Activated naive CD4-positive, alpha-beta T cell treated with anti-CD3 and anti-CD28 coated beads, Interleukin-2, amount 50 U/mL, for 72 hours (primary cell): ENCODE results near the gene UTS2B. TPM values are rescaled to one million over a fixed set of nuclear protein-coding genes. Genes with fewer than 3 reads are reported as not detected.
A peak's percentile ranks its signal among the peaks of the same experiment; 100 is the strongest.
"Not testable (repeated sequence)": the region's sequence is repeated elsewhere in the genome, so short reads cannot be mapped to it uniquely, and the experiment has no call there.

Experiments
- ATAC-seq, 2 donors: fragments of 150-1000 bp; cut with Tn5 transposase; 2 replicates each; pipeline ENCODE4 v1.10.0; 2021; ENCODE audit warnings: mild to moderate bottlenecking in 2 of 2, moderate library complexity in 2 of 2
- DNase-seq, 2 donors: peaks; one replicate each; pipeline ENCODE4 v3.0.0; 2021 to 2022; ENCODE audit warnings: low spot score in 2 of 2
- H3K27ac Mint-ChIP-seq, 2 donors: one replicate each; pipeline ENCODE4 v1.8.0; 2022; ENCODE audit warnings: mild to moderate bottlenecking in 2 of 2, mixed read lengths in 2 of 2
- H3K36me3 Mint-ChIP-seq, 2 donors: one replicate each; pipeline ENCODE4 v1.8.0; 2022; ENCODE audit warnings: mixed read lengths in 2 of 2
- H3K9me3 Mint-ChIP-seq, 2 donors: one replicate each; pipeline ENCODE4 v1.8.0; 2022; ENCODE audit warnings: mixed read lengths in 2 of 2
- total RNA-seq, 2 donors: library from RNA; stranded (reverse); gene quantifications; one replicate each; pipeline ENCODE4 v1.2.3, GENCODE V29; 2022

Gene UTS2B
- total RNA-seq, 2 donors from 2014 or later = not detected

DNA sequence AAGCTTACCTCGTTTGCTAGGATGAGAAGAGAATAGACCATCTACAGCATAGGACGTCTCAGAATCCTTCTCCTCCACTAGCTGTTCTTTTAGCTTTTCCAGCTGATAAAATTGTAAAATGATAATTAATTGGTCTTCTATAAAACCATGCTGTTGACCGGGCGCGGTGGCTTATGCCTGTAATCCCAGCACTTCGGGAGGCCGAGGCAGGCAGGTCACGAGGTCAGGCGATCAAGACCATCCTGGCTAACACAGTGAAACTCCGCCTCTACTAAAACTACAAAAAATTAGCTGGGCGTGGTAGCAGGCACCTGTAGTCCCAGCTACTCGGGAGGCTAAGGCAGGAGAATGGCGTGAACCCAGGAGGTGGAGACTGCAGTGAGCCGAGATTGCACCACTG is 55.1 kb downstream of the UTS2B start:
- H3K27ac Mint-ChIP-seq, H3K9me3 Mint-ChIP-seq, DNase-seq, H3K36me3 Mint-ChIP-seq, ATAC-seq: not testable (repeated sequence)

DNA sequence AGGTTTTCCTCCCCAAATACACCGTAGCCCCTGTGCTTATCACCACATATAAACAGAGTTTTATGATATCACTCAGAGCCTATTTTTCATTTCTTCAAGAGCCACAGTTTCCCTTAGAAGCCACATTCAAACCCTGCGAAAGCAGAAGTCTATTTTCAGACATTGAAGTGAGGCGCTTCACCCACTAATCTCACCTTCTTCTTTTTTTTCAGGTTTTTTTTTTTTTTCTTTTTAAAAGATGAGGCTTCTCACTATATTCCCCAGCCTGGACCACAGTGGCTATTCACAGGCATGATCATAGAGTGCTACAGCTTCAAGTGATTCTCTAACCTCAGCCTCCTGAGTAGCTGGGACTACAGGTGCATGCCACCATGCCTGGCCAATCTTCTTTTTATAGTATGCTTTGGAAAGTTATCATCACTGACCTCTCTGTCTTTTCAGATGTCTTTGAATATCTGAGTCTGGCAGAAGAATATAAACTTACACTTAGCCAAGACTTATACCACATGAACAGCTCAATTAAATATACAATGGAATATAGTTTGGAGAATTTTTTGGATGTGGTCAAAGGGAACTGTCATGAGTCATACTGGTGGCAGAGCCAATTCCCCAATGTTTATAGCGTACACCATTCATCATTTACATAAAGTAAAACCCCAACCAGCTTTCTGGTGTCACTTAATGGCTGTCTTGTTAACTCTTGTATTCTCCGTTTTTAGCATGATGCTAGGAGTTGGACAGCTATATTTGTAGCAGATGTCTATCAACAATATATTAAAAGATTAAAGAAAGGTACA is 60.8 kb downstream of the UTS2B start:
- DNase-seq (no peak), ATAC-seq (no peak)
- Mint-ChIP-seq H3K27ac (no peak overlapping the region), H3K9me3 (peaks cover 0 to 7% of the 10 kb centered on the region in 2 donors), H3K36me3 (no peaks in the 10 kb centered on the region)

DNA sequence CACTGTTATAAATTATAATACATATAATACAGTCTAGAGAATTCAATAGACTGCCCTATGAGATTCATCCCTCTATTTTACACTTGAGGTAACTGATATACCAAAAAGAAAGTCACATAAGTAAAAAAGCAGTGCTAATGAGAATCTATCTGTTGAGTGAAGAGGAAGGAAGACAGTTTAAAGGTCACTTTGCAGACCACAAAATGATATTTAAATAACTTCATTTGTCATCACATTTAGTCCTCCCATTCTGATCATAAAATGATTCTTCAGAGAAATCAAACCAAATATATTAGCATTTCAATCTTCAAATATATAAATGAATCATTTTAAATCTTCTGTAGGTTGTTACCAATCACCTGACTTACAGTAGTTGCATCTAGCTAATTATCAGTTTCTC is 61.6 kb downstream of the UTS2B start:
- DNase-seq (no peak), ATAC-seq (no peak)
- Mint-ChIP-seq H3K36me3 (no peaks in the 10 kb centered on the region), H3K27ac (no peak overlapping the region), H3K9me3 (peaks cover 0 to 7% of the 10 kb centered on the region in 2 donors)

DNA sequence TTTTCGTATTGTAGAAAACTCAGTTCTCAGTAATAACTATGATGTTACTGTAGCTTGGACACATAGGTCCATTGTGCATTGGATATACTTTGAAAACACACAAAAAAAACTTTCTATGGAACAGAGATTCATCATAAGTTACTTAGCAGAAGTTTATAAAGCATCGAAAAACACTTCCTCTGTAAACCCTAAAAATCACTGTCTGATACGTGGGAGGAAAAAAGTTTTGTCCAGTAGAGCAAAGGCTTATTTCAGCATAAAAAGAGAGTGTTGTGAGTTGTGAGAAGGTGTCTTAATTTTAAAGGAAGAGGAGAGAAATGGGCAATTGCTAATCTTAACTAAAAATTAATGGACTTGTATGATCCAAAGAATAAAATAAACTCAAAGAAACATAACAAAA is 66.5 kb downstream of the UTS2B start:
- no peaks in the 10 kb centered on the region for H3K36me3 Mint-ChIP-seq
- no peaks in the 10 kb centered on the region for H3K9me3 Mint-ChIP-seq
- ATAC-seq = no peak
- DNase-seq = no peak
- H3K27ac Mint-ChIP-seq = no peak overlapping the region

DNA sequence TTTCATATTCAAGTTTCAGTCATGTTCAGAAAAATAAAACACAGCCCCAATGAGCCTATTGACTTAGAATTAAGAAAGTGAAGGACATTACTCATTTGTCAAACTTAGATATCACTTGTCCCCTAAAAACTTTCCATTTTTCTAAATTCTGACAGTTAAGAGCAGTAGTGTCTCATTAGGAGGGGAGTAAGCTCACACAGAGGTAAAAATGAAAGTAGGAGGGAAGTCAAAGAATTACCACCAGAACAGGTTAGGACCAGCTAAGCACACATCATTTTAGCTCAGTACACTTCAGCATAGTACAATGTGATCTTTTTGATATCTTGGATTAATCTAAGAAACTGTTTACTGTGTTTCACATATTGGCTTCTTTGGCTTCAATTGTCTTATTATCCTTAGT is 67.0 kb downstream of the UTS2B start:
- no peak for DNase-seq
- Mint-ChIP-seq H3K27ac (no peak overlapping the region), H3K36me3 (no peaks in the 10 kb centered on the region), H3K9me3 (no peaks in the 10 kb centered on the region)
- no peak for ATAC-seq

DNA sequence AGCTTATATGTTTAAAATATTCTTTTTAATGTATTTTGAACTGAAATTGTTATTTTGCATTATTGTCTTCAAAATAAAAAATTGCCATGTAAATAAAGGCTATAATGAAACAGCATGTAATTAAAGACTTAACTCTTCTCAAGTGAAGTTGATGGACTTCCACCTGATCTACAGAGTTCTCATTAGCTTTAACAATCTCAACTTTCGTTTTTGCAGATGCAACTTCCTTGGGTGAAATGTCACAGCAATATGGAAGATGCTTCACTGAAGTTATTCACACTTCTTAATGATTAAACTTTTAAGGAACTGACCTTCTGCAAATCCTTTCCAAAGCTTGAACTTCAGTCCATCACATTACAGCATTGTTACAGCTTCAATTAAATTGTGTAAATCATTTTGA is 67.7 kb downstream of the UTS2B start:
- H3K36me3 Mint-ChIP-seq = no peaks in the 10 kb centered on the region
- H3K9me3 Mint-ChIP-seq = no peaks in the 10 kb centered on the region
- ATAC-seq (no peak), DNase-seq (no peak)
- no peak overlapping the region for H3K27ac Mint-ChIP-seq

DNA sequence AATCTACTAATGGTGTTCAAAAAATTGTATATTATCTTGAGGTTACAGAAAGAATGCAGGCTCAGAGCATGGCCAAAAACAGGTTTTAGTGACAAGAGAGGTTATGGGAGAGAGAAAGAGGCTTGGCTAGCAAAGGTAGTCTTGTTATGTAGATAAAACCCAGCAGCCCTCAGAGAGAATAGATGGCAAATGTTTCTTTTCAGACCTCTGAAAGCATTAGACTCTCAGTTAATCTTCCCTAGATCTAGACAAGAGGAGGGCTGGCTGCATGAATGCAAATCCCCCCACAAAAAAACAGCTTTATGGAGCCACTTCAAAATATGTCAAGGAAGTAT is 69.1 kb downstream of the UTS2B start:
- ATAC-seq = no peak
- no peak overlapping the region for H3K27ac Mint-ChIP-seq
- no peaks in the 10 kb centered on the region for H3K9me3 Mint-ChIP-seq
- no peaks in the 10 kb centered on the region for H3K36me3 Mint-ChIP-seq
- no peak for DNase-seq

DNA sequence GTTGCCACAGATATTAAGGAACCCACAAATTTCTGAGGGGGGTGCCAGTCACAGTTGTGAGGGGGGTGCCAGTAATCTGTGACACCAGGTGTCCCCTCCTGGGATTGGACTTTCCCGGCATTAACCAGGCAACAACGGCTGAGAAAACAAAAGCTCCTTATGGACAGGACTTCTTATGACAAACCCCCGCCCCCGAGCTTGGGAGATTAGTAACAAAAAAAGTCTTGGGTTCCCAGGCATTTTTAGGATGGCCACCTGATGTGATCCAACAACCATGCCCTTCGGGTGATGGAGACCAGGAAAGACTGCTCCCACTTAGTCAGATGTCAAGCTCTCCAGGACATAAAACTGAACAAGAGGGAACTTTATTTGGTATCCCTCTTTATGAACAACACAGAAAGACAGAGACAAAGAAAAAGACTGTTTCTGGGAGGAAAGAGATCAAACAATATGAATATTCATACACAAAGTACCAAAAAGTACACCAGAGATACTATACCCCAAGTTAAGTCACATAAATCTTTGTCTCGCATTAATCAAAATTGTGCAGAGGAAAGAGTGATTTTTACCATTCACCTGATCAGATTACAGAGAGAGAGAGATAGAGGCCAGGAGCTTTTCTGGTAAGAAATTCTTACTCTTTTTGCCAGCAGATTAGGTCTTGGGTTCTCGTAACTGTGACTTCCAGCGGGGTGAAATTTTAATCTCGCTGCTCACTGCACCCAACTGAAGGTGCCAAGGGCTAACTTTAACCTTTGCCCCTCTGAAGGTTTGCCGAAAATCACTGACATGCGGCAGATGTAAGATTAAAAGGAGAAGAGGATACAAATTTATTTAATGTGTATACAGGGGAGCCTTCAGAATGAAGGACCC is 69.7 kb downstream of the UTS2B start:
- no peaks in the 10 kb centered on the region for H3K36me3 Mint-ChIP-seq

DNA sequence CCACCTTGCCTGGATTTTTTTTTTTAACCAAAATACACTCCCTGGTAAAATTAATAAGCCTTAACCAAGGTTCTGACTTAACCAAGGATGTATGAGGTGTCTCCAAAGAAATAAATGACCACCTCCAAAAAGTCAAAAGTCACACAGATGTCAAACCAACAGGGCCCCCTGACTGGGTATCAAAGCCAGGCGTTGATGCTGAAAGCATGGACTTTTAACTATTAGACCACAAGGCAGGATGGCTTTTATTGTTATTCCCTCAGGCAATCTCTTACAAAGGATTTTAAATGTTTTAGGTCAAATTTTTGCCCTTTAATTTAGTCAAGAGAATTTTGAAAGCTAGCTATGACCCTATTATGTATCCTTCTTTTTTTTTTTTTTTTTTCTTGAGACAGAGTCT is 70.8 kb downstream of the UTS2B start:
- DNase-seq (no peak), ATAC-seq (no peak)
- H3K27ac Mint-ChIP-seq = no peak overlapping the region
- H3K9me3 Mint-ChIP-seq = no peaks in the 10 kb centered on the region
- H3K36me3 Mint-ChIP-seq = no peaks in the 10 kb centered on the region

More for the DNA sequence above, 69.7 kb downstream of the UTS2B start:
- DNase-seq (no peak), ATAC-seq (no peak)
- no peak overlapping the region for H3K27ac Mint-ChIP-seq
- H3K9me3 Mint-ChIP-seq = no peaks in the 10 kb centered on the region

DNA sequence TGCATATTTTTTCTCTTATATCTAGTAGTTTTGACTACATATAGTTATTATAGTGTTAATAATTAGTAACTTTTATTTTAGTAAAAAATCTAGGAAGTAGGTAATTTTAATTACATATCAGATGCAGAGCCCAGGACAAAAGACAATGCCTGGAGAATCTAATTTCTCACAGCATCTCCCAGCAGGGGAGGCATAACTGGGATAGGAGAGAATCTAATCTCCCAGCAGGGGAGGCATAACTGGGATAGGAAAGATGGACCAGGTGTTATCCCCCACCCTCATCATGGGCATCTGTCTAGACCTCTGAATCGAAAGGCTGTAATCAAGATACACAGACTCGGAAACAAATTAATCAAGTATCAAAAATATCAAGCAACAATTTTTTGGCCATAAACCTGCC is 73.0 kb downstream of the UTS2B start:
- DNase-seq = no peak
- no peaks in the 10 kb centered on the region for H3K9me3 Mint-ChIP-seq
- no peaks in the 10 kb centered on the region for H3K36me3 Mint-ChIP-seq
- H3K27ac Mint-ChIP-seq = no peak overlapping the region
- no peak for ATAC-seq

DNA sequence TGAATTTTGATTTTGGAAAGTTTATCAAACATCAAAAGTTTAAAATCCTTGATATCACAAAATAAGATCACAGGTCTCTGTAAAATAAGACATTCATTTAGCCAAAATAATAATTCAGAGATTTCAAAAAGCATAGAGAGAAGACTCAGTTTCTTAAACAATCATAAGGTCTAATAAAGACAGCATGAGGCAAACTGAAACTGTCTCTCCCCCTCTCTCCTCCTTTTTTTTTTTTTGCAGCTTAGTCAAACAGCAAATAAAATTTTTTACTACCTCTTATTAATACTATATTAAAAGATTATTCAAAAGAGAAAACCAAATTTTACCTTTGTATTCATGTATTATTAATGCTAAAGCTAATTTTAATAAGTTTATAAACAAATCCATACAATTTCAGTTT is 73.9 kb downstream of the UTS2B start:
- Mint-ChIP-seq H3K9me3 (no peaks in the 10 kb centered on the region), H3K36me3 (no peaks in the 10 kb centered on the region), H3K27ac (no peak overlapping the region)
- no peak for ATAC-seq
- no peak for DNase-seq

DNA sequence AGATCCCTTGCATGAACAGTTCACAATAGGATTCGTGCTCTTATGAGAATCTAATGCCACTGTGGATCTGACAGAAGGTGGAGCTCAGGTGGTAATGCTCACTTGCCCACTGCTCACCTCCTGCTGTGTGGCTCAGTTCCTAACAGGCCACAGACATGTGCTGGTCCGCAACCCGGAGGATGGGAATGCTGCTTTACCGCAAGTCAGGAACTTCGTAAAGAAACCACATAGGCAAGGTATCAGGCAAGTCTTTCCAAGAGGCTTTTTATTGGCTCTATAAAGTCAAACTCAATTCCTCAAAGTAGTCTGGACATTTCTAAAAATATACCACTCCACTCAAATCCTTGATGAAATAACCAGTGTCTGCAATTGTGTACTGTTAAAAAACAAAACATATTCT is 75.2 kb downstream of the UTS2B start:
- DNase-seq = no peak
- Mint-ChIP-seq H3K9me3 (no peaks in the 10 kb centered on the region), H3K27ac (no peak overlapping the region)

DNA sequence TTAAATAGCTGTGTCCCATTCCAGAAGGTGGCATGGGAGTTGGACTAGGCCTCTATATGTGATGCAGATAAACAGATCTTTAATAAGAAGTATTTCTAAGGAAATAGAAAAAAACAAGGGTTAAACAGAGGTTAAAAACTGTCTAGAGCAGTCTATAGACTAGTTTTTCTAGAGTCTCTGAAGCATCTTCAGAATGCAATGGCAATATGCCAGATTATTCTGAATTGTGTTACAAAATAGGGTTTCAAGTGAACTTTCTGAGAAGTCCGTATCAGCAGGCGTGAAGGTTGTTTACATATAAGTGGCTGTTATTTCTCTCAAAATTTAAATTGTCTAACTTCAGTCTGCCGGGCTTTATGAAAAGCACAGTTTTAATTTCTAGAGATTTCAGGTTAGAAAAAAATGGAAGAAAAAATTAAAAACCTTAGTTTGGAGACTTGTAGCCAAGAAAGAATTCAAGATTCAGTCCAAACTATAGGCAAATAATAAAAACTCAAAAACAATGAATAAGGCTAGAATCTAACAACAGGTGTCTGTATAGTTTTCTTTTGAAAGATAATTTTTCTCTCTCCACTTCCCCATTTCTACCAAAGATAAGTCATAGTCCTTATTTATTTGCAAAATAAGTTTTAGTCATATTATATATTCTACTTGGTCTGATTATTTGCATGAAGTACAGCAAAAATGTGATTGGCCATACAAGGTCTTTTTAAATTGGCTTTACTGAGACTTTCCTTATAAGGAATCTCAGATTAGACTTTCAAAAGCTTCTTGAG is 76.0 kb downstream of the UTS2B start:
- ATAC-seq (no peak), DNase-seq (no peak)
- H3K9me3 Mint-ChIP-seq = no peaks in the 10 kb centered on the region
- no peak overlapping the region for H3K27ac Mint-ChIP-seq
- no peaks in the 10 kb centered on the region for H3K36me3 Mint-ChIP-seq

More for the DNA sequence above, 75.2 kb downstream of the UTS2B start:
- no peaks in the 10 kb centered on the region for H3K36me3 Mint-ChIP-seq
- no peak for ATAC-seq

DNA sequence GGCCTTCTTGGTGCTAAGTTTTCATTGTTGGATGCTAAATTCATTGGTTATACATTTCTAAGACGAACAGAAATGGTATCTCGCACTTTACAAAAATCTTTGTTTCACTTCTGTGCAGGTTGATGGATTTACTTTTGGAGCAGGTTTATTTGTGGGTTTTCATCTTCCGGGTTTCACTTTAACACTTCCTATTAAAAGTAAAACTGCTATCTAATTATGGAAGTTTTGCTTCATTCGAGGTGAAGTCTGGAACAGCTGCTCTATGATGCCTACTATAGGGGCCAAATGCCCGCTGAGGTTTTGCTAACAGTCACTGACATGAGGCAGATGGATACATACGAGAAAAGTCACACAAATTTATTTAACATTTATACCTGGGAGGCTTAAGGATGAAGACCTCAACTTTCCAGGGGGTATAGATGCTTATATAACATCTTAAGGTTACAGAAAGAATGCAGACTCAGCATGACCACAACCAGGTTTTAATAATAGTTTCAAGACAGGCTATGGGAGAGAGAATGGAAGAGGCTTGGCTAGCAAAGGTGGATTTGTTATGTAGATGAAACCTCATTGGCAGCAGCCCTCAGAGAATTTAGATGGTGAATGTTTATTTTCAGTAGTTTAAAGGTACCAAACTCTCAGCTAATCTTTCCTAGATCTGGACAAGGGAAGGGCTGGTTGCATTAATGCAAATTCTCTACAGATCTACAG is 77.1 kb downstream of the UTS2B start:
- no peak for ATAC-seq
- no peak overlapping the region for H3K27ac Mint-ChIP-seq
- H3K9me3 Mint-ChIP-seq = no peaks in the 10 kb centered on the region
- no peaks in the 10 kb centered on the region for H3K36me3 Mint-ChIP-seq
- DNase-seq = no peak

DNA sequence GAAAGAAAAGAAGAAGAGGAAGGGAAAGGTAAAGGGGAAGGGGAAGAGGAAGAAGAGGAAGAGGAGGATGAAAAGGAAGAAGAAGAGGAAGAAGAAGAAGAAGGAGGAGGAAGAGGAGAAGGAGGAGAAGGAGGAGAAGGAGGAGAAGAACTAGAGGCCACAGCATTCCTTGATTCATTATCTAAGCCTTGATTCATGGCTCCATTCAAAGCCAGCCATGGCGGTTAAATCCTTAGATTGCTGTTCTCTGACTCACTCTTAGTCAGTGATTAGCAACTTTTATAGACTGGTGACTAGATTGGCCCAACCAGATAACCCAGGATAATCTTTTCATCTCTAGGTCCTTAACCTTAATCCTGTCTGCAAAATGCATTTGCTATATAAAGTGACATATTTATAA is 83.7 kb downstream of the UTS2B start:
- DNase-seq = no peak
- H3K9me3 Mint-ChIP-seq = no peaks in the 10 kb centered on the region
- H3K27ac Mint-ChIP-seq = peak overlapping the region in 1 of 2 donors; percentile 6
- no peaks in the 10 kb centered on the region for H3K36me3 Mint-ChIP-seq
- ATAC-seq = no peak

DNA sequence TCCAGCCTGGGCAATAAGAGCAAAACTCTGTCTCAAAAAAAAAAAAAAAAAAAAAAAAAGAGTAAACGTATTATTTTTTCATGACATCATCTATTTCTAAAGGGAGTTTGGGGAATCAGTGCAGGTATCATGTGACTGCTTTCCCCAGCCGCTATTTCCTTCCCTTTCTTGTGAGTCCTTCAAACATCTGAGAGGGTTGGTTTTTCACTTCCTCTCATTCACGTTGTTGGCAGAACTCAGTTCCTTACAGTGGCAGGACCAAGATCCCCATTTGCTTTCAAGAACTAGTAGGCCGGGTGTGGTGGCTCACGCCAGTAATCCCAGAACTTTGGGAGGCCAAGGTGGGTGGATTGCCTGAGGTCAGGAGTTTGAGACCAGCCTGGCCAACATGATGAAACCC is 84.3 kb downstream of the UTS2B start:
- H3K36me3 Mint-ChIP-seq, H3K9me3 Mint-ChIP-seq, DNase-seq, ATAC-seq, H3K27ac Mint-ChIP-seq: not testable (repeated sequence)
